ENCODE data around the gene ANKDD1A.

DNA sequence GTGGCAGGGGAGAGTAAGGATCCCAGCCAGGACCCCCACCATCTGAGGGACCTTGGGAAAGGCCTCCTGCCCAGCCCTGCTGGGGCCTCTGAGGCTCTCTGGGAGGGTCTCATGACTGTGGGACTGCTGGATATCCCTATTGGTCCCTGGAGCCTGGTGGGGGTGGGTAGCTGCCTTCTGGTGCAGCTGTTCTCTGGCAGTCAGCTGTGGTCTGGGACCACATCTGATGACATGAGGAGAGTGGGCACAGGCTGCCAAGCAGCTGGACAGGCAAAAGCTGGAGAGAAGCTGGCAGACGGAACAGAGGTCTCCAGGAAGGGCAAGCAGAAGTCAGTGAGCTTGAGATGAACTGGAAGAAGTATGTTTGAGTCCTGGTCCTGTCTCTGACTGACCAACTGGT is 47.6 kb upstream of the ANKDD1A start:
- TF ChIP-seq, protein P1, sequence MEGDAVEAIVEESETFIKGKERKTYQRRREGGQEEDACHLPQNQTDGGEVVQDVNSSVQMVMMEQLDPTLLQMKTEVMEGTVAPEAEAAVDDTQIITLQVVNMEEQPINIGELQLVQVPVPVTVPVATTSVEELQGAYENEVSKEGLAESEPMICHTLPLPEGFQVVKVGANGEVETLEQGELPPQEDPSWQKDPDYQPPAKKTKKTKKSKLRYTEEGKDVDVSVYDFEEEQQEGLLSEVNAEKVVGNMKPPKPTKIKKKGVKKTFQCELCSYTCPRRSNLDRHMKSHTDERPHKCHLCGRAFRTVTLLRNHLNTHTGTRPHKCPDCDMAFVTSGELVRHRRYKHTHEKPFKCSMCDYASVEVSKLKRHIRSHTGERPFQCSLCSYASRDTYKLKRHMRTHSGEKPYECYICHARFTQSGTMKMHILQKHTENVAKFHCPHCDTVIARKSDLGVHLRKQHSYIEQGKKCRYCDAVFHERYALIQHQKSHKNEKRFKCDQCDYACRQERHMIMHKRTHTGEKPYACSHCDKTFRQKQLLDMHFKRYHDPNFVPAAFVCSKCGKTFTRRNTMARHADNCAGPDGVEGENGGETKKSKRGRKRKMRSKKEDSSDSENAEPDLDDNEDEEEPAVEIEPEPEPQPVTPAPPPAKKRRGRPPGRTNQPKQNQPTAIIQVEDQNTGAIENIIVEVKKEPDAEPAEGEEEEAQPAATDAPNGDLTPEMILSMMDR (IDR thresholded peaks at IDR 0.05): no peak
- TF ChIP-seq POLR2AphosphoS5 (IDR thresholded peaks at IDR 0.05) (no peak), POLR2A (IDR thresholded peaks at IDR 0.05) (no peak)
